A673 (cell line): ENCODE data around the gene ZNF555.

Experiments
- EZH2 ChIP-seq: fragments of 200-600 bp; sonication (generic); IDR thresholded peaks from 2 replicates; pipeline ENCODE4 v1.6.1; 2017; ENCODE audit warnings: borderline replicate concordance, low read depth, mild to moderate bottlenecking, mixed read lengths, antibody characterized with exemption, low read length; ENCODE audit not compliant: poor library complexity, severe bottlenecking
- TF ChIP-seq, protein P1 (sequence below): fragments of 300-800, 200-600 bp; sonication (generic); conservative IDR thresholded peaks from 2 replicates; pipeline ENCODE4 v1.5.1; 2017; ENCODE audit warnings: low read depth, mild to moderate bottlenecking, antibody characterized with exemption, low read length, moderate library complexity, mixed read lengths

DNA sequence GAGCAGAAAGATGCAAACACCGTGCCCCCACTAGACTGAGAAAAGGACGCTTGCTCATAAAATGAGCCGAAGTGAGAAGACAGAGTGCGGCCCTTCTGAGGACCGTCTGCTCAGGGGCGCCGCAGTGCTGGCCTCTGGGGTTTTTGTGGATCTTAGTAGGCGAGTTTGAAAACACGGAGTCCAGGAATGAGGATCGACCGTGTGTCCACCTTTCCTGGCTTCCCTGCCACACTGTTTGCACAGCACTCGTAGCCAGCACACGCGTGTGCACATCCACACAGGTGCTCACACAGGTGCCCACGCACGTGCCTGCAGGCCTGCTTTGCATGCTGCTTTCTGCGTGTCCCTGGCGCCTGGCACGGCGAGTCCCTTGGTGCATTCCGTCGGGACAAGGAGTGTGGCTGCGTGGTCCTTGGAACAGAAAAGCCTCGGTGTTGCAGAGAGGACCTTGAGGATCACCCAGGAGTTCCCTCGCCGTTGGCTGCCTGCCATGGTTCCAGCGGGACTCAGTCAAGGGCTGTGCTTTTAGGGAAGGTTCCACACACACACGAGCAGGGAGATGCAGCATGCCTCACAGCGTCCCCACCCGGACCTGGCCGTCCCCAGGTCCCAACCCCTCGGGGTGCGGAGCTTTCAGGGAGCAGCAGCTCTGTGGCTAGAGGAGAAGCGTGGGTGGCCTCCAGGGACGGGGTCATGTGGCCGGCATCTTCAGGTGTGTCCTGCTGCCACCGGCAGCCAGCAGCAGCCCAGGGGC lies 31.7 kb upstream of the ZNF555 start:
- TF ChIP-seq, protein P1, sequence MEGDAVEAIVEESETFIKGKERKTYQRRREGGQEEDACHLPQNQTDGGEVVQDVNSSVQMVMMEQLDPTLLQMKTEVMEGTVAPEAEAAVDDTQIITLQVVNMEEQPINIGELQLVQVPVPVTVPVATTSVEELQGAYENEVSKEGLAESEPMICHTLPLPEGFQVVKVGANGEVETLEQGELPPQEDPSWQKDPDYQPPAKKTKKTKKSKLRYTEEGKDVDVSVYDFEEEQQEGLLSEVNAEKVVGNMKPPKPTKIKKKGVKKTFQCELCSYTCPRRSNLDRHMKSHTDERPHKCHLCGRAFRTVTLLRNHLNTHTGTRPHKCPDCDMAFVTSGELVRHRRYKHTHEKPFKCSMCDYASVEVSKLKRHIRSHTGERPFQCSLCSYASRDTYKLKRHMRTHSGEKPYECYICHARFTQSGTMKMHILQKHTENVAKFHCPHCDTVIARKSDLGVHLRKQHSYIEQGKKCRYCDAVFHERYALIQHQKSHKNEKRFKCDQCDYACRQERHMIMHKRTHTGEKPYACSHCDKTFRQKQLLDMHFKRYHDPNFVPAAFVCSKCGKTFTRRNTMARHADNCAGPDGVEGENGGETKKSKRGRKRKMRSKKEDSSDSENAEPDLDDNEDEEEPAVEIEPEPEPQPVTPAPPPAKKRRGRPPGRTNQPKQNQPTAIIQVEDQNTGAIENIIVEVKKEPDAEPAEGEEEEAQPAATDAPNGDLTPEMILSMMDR, result no peak
- TF ChIP-seq EZH2, result no peak
